GM19023 (cell line): Measurements from ENCODE around the gene ZNF814.
A peak's percentile ranks its signal among the peaks of the same experiment; 100 is the strongest.
"Not testable (repeated sequence)": the region's sequence is repeated elsewhere in the genome, so short reads cannot be mapped to it uniquely, and the experiment has no call there.

Experiments
- ATAC-seq: cut with Tn5 transposase; IDR thresholded peaks from one replicate; pipeline ENCODE4 v1.9.1; 2021; ENCODE audit warnings: mild to moderate bottlenecking, moderate library complexity; ENCODE audit not compliant: unreplicated experiment

ZNF814 gene

DNA sequence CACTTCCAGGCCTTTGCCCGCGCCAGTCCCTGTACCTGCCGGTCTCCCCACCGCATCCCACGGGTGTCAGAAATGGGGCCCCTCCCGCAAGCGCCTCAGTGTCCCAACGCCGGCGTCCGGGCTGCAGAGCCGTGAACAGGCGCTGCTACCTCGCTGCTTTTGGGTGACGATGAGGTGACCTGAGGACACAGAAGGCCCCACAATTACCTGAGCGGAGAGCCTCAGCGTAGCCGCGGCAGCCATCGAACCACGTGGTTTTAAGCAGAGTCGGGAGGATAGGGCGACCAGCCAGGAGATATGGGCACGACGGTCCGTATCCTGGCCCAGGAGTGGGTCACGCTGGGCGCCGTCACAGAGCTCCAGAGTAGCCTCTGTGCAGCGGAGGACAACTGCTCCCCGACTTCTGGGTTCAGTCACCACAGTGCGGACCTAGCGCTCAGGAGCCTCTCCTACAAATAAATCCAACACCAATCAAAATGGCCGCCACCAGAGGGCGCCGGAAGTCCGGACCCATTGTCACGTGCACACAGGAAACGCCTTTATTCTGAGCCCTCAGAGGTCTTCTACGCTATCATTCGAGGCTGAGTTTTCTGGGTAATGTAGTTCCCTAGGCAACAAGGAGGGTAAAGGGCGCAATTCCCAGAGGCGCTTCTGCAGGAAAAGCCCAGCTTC lies at the start of gene ZNF814:
Gene ZNF814 (minus strand): TSS at position 478 of the 672 bp plus-strand sequence. CDS start 235 bp downstream, at position 243.
- no peak for ATAC-seq

DNA sequence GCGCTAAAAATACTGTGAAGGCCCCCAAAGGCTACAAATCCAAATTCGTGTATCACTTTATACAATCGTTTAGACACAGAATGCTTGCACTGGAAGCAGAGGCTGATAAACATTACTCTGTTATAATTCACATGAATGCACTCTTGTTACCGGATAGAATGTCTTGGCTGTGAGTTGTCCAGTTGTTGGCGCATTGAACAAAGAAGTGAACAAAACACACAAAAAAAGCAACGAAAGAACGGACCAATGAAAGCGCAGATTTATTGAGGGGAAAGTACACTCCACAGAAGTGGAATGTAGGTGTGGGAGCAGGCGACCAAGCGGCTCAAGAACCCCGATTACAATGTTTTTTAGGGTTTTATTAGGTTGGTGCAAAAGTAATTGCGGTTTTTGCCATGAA lies 46.9 kb upstream of the ZNF814 start:
- ATAC-seq = no peak

DNA sequence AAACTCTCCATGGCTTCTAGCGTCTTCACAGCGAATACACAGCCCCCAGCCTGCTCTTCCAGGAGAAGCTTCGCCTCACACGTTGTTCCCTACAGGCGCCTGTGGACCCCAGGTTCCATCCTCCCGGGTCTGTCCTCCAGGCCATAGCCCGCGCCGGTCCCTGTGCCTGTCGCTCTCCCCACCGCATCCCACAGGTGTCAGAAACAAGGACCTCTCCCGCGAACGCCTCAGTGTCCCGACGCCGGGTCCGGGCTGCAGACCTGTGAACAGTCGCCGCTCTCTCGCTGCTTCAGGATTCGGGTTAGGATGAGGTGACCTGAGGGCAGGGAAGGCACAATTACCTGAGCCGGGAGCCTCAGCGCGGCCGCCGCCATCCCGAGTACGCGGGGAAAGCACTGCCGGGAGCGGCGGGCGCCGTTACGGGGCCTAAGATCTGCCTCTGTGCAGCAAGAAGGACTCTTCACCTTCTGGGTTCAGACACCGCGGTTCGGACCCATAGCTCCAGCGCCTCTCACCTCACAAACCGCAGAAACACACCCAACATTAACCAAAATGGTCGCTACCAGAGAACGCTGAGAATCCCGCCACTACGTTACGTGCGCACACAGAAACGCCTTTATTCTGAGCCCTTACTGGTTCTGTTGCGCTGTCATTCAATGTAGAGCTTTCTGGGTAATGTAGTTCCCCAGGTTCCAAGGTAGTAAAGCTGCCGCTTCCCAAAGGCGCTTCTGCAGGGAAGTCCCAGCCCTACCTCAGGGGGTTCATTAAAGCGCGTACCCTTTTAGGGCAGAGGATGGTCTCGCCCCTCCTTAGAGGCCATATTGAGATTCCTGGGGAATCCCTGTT lies 46.2 kb upstream of the ZNF814 start, which contains the start of gene ZNF418:
Gene ZNF418 (minus strand): TSS at position 583 of the 846 bp plus-strand sequence. CDS start 1,580 bp downstream, outside the sequence.
- ATAC-seq = no peak

DNA sequence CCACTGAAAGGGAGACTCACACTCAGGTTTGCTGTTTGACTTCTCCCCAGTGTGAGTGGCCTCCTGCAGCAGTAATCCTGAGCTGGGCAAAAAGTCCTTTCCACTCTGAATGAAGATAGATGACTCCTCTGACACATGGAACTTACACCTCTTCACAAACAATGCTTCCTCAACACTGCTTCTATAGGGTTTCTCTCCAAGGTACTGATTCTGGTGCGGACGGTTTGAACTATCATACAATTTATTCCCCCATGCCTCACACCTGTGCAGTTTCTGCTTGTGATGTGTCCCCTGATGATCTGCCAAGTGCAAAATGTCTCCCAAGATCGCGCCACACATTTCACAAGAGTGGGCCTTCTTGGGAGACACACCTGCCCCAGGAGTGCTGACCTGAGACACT lies 38.8 kb upstream of the ZNF814 start:
- ATAC-seq = no peak

DNA sequence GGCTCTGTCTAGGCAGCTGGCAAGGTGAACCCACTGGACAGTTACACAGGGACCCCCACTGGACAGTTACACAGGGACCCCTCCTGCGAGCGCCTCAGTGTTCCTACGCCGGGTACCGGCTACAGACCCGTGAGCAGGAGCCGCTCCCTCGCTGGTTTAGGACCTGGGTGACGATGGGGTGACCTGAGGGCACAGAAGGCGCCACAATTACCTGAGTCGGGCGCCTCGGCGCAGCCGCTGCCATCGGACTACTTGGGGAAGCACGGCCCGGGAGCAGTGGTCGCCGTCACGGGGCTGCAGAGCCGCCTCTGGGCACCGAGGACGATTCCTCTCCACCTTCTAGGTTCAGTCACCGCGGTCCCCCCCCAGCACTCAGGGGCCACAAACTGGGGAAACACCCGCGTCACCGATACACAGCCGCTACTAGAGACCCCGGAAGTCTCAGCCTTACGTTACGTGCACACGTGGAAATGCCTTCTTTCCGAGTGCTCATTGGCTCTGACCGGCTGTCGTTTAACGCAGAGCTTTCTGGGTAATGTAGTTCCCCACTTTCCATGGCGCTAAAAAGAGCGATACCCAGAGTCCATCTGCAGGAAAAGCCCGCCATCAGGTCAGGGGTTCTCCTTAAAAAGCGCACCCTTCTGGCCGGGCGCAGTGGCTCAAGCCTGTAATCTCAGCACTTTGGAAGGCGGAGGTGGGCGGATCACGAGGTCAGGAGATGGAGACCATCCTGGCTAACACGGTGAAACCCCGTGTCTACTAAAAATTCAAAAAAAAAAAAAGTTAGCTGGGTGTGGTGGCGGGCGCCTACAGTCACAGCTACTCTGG lies 27.5 kb upstream of the ZNF814 start, which contains the start of gene ZNF417:
Gene ZNF417 (minus strand): TSS at position 425 of the 828 bp plus-strand sequence. CDS start 181 bp downstream, at position 244.
- peak; percentile 97 for ATAC-seq

GRCh38 chr19:57914531-57914930 lies 25.7 kb upstream of the ZNF814 start:
- no peak for ATAC-seq

DNA sequence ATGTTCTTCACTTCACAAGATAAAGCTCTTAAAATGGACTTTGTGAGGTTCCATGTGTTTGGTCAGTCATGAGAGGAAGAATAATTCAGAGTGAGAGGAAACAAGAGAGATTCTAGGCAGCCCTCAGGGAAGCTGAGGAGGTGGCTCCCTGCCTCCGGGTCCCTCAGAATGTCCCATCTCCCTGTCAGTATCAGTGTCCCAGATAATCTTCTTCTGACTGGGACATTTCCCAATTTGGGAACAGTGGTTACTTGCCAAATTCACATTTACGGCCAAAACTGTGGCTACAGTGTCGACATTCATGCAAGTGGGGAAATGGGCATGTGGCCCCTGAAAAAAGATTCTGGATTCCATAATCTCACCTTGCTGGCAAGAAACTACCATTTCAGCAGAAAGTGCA lies 18.6 kb upstream of the ZNF814 start:
- no peak for ATAC-seq

- ATAC-seq = no peak
Observed at GRCh38 chr19:57905258-57905657, 16.4 kb upstream of the ZNF814 start.

GRCh38 chr19:57903618-57904184 lies 14.9 kb upstream of the ZNF814 start:
- no peak for ATAC-seq

DNA sequence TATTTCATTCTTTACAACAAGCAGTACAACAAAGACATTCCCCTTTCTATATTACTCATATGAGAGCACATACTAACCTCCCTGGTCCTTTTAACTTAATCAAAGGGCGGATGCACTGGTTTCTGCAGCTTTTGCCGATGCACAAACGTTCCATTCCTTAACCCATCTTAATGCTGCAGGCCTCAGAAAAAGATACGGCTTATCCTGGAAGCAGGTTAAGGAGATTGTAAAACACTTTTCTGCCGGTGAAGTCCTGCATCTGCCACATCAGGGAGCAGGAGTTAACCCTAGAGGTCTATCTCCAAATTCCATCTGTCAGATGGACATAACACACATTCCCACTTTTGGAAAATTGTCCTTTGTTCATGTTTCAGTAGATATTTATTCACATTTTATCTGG lies 11.5 kb upstream of the ZNF814 start:
- ATAC-seq = no peak

GRCh38 chr19:57890706-57891105 lies 1.9 kb upstream of the ZNF814 start:
- ATAC-seq = not testable (repeated sequence)

- ATAC-seq = no peak
Observed at GRCh38 chr19:57888107-57888559, 704 bp downstream of the ZNF814 start.

DNA sequence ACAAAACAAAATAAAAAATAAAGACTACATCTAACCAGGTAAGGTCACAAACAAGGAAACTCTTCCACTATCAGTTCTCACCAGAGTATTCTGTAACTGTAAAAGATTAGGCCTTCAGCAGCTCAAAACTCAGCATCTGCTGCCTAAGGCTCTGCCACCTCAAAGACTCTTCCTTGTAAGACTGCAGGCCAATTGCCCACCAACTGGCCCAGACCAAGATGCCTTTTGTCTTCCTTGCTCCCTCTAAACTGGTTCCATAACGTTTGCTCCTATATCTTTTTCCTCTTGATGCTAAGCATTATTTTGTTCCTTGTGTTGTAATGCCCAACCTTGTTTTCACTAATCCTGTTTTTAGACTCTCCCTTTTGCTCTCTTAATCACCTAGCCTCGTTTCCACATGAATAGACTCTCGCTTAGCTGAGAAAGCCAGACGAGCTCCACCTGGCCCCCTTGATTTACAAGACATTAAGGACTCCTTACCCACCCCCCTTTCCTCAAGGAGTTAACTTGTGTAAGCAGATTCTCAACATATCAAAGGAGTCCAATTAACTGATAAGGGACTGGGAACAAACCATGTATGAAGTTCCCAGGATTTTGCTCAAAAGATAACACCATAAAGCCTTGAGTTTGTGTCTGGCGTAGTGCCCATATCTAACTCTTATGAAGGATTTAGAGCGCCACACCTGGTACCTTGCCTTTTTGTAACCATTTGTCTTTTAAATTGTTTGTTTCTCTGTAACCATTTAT lies 1.5 kb downstream of the ZNF814 start:
- ATAC-seq = no peak

DNA sequence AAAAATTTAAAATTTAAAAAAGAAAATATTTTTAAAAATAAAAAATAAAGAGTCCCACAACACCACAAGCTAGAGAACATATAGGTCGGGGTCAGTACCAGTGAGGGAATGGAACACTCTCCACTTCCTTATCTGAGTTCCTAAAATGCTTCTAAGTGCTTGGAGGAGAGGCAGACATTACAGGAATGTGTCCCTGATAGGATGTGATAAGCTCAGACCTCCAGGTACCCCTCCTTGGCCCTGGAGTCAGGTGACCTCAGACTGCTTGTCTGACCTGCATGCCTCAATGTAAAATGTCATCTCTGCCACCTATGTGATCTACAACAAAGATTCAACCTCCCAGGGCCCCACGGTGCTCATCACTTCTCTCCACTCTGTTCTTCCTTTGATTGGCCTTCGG lies 2.8 kb downstream of the ZNF814 start:
- no peak for ATAC-seq

- not testable (repeated sequence) for ATAC-seq
Observed at GRCh38 chr19:57873883-57874799, 14.7 kb downstream of the ZNF814 start.

DNA sequence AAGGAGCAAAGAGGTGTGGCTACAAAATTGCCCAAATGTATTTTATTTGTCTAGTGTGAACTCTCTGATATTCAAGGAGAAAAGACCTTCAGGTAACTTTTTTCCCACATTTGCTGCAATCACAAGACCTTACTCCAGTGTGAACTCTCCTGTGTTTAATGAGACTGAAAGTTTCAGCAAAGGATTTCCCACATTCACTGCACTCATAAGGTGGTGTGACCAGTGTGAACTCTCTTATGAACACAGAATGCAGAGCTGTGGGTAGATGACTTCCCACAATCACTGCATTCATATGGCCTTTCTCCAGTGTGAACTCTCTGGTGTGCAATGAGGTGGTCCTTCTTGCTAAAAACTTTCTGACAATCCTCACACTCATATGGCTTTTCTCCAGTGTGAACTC lies 16.4 kb downstream of the ZNF814 start:
- no peak for ATAC-seq

DNA sequence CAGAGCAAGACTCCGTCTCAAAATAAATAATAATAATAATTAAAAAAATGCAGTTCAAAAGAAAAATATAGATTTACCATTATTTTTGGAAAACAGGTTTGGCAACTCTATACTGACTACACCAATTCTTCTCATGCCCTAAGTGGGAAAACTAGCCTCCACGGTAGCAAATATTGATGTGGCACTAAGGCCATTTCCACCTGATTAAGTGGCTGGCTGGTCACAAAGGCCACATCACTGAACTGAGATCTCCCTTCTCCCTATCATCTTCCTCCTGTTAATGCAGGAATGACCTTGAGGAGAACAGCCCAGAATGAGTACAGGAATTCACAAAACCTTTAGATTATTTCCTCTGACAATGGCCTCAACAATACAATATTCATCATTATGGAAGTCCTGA lies 18.6 kb downstream of the ZNF814 start:
- no peak for ATAC-seq

DNA sequence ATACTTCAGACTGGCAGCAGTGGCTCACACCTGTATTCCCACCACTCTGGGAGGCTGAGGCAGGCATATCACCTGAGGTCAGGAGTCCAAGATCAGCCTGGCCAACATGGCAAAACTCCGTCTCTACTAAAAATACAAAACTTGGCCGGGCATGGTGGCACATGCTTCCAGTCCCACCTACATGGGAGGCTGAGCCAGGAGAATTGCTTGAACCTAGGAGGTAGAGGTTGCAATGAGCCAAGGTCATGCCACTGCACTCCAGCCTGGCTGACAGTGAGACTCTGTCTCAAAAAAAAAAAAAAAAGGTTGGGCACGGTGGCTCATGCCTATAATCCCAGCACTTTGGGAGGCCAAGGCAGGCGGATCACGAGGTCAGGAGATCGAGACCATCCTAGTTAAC lies 19.2 kb downstream of the ZNF814 start:
- ATAC-seq = not testable (repeated sequence)
